Spleen (tissue), 7 donors: ENCODE data around the gene SEMA4F.

Experiments
- POLR2A ChIP-seq, 3 donors: fragments of 450-650 bp; IDR thresholded peaks; one replicate each; pipeline ENCODE4 v1.5.1; 2017; ENCODE audit warnings: antibody characterized with exemption in 3 of 3, mild to moderate bottlenecking in 1 of 3
- POLR2AphosphoS5 ChIP-seq, 3 donors: sonication (generic); formaldehyde crosslinking; IDR thresholded peaks; one replicate each; pipeline ENCODE4 v1.5.1; 2017; ENCODE audit warnings: antibody characterized with exemption in 3 of 3
- TF ChIP-seq, protein P1 (sequence below), 11 experiments: fragments of 200-600 bp in 7 of 11; fragments of 450-650 bp in 4 of 11; sonication (generic) in 4 of 11; IDR thresholded peaks in 8 of 11; conservative IDR thresholded peaks in 3 of 11; 1 replicate in 7 of 11; 2 replicates in 4 of 11; pipeline versions ENCODE4 v1.4.0 to v1.8.0; 2016 to 2021; ENCODE audit warnings: antibody characterized with exemption in 11 of 11, inconsistent platforms in 4 of 11, mild to moderate bottlenecking in 1 of 11
- donor health status: DM: no; HTN: no; CAD: no; lungs with moderate emphysema.
- donor health status: DM: no; HTN: no; CAD: no.
- donor health status: DM: no; HTN: no; CAD: no.

- TF ChIP-seq POLR2A (IDR thresholded peaks at IDR 0.05) (no peak), POLR2AphosphoS5 (IDR thresholded peaks at IDR 0.05) (no peak)
- TF ChIP-seq, protein P1, sequence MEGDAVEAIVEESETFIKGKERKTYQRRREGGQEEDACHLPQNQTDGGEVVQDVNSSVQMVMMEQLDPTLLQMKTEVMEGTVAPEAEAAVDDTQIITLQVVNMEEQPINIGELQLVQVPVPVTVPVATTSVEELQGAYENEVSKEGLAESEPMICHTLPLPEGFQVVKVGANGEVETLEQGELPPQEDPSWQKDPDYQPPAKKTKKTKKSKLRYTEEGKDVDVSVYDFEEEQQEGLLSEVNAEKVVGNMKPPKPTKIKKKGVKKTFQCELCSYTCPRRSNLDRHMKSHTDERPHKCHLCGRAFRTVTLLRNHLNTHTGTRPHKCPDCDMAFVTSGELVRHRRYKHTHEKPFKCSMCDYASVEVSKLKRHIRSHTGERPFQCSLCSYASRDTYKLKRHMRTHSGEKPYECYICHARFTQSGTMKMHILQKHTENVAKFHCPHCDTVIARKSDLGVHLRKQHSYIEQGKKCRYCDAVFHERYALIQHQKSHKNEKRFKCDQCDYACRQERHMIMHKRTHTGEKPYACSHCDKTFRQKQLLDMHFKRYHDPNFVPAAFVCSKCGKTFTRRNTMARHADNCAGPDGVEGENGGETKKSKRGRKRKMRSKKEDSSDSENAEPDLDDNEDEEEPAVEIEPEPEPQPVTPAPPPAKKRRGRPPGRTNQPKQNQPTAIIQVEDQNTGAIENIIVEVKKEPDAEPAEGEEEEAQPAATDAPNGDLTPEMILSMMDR (IDR thresholded peaks at IDR 0.05 in 8 of 11, conservative IDR thresholded peaks at IDR 0.05 in 3 of 11), result no peak
These were observed 40.2 kb downstream of the SEMA4F start for GRCh38 chr2:74694281-74694680.
